Thyroid gland (tissue), 4 donors: Measurements from ENCODE around the gene RUSF1.

Source experiments
- POLR2A ChIP-seq, 2 donors: fragments of 450-650 bp; IDR thresholded peaks; one replicate each; pipeline ENCODE4 v1.6.1; 2017; ENCODE audit warnings: antibody characterized with exemption in 2 of 2, mild to moderate bottlenecking in 2 of 2, moderate library complexity in 1 of 2
- TF ChIP-seq, protein P1 (sequence below), 6 experiments: fragments of 200-600 bp in 3 of 6; fragments of 450-650 bp in 3 of 6; sonication (generic) in 3 of 6; IDR thresholded peaks; one replicate each; pipeline ENCODE4 v1.5.1; 2016 to 2019; ENCODE audit warnings: antibody characterized with exemption in 6 of 6, mild to moderate bottlenecking in 2 of 6, inconsistent platforms in 1 of 6, moderate library complexity in 1 of 6

DNA sequence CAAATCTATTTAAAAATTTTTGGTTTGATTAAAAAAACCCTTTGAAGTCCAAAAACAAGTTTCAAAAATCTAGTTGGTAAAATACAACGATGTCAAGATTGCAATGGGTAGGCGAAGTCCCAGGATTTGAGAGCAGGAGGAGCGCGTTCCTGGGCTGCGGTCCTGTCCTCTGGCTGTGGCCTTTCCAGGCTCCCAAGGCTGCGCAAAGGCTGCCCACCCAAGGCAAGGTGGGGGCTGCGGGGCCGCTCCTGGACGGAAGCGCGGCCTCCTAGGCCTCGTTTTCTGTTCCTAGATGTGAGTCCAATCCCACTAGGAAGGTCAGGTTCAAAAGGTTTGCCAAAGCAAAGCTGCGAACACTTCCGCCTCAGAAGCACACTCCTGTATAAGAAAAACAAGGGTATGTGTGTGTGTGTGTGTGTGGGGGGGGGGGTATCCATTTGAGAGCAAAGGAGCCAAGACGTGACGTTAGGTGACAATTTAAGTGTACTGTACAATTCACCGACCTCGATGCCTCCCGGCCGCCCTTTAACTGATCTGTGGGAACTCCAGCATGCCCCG, 28.7 kb upstream of the RUSF1 start:
- TF ChIP-seq, protein P1, sequence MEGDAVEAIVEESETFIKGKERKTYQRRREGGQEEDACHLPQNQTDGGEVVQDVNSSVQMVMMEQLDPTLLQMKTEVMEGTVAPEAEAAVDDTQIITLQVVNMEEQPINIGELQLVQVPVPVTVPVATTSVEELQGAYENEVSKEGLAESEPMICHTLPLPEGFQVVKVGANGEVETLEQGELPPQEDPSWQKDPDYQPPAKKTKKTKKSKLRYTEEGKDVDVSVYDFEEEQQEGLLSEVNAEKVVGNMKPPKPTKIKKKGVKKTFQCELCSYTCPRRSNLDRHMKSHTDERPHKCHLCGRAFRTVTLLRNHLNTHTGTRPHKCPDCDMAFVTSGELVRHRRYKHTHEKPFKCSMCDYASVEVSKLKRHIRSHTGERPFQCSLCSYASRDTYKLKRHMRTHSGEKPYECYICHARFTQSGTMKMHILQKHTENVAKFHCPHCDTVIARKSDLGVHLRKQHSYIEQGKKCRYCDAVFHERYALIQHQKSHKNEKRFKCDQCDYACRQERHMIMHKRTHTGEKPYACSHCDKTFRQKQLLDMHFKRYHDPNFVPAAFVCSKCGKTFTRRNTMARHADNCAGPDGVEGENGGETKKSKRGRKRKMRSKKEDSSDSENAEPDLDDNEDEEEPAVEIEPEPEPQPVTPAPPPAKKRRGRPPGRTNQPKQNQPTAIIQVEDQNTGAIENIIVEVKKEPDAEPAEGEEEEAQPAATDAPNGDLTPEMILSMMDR (IDR thresholded peaks at IDR 0.05), result no peak
- no peak for TF ChIP-seq POLR2A (IDR thresholded peaks at IDR 0.05)
